Fibroblast of skin of left biceps (primary cell): ENCODE data around the gene TGIF2LY.
"Not testable (repeated sequence)": the region's sequence is repeated elsewhere in the genome, so short reads cannot be mapped to it uniquely, and the experiment has no call there.

ENCODE experiments used
- DNase-seq, 2 experiments: peaks; one replicate each; pipeline ENCODE4 v3.0.0-alpha.2; 2013; ENCODE audit warnings: low read depth in 2 of 2

TGIF2LY gene

DNA sequence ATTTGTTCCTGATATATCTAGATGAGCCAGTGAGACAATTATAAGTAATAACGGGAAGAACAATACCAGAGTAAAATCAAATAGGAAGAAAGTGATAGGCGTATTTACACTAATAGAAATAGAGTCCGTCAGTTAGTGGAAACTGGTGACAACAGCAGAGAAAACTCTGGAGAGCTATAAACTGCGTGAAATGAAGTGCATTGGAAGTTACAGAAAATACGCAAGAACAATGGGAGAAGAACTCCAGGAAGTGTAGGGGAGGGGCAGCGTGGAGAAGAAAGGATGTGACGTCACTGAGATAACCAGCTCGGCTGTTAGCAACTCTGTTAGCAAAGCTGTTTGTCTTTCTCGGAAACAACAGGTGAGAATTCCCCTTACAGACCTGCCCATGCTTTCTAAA is at the start of gene TGIF2LY:
Gene TGIF2LY, plus strand, starts transcription at position 301 of the 400 bp plus-strand sequence. CDS start 178 bp downstream, outside the sequence.
- not testable (repeated sequence) for DNase-seq
